T-helper 2 cell (primary cell): ENCODE data around the gene ZBED4.
A peak's percentile ranks its signal among the peaks of the same experiment; 100 is the strongest.

Source experiments
- DNase-seq, 5 experiments: peaks; one replicate each; pipeline versions ENCODE4 v3.0.0 to v3.0.0-alpha.2; 2012 to 2022

ZBED4 gene

GRCh38 chr22:49903322-49904039 is 49.8 kb downstream of the ZBED4 start:
- no peak for DNase-seq

GRCh38 chr22:49904040-49904369 is 50.4 kb downstream of the ZBED4 start:
- DNase-seq: no peak

GRCh38 chr22:49905465-49905864 is 51.8 kb downstream of the ZBED4 start:
- DNase-seq: no peak

- no peak for DNase-seq
These were observed 52.6 kb downstream of the ZBED4 start for GRCh38 chr22:49906071-49906798.

GRCh38 chr22:49906799-49907290 is 53.2 kb downstream of the ZBED4 start:
- DNase-seq: no peak

- DNase-seq: no peak
These were observed 54.2 kb downstream of the ZBED4 start for GRCh38 chr22:49907807-49908206.

- no peak for DNase-seq
These were observed 56.0 kb downstream of the ZBED4 start for GRCh38 chr22:49909476-49910205.

GRCh38 chr22:49910229-49911155 is 56.8 kb downstream of the ZBED4 start:
- no peak for DNase-seq

- DNase-seq: no peak
These were observed 58.4 kb downstream of the ZBED4 start for GRCh38 chr22:49911881-49912625.

- DNase-seq: no peak
These were observed 59.4 kb downstream of the ZBED4 start for GRCh38 chr22:49913026-49913425.

- DNase-seq: no peak
These were observed 59.8 kb downstream of the ZBED4 start for GRCh38 chr22:49913446-49913845.

GRCh38 chr22:49914256-49914655 is 60.6 kb downstream of the ZBED4 start:
- DNase-seq: no peak

GRCh38 chr22:49915610-49916009 is 62.0 kb downstream of the ZBED4 start:
- no peak for DNase-seq

GRCh38 chr22:49916831-49917230 is 63.2 kb downstream of the ZBED4 start:
- no peak for DNase-seq

- peak; percentile 91 to 97 (median 95) for DNase-seq
These were observed 64.6 kb downstream of the ZBED4 start, which contains the start of the genes ALG12 and CRELD2 for GRCh38 chr22:49917974-49918910. Gene ALG12 (minus strand): TSS chr22:49918438. CDS start chr22:49913765, 4,673 bp downstream. Gene CRELD2 (plus strand): TSS chr22:49918634. CDS start chr22:49918770, 136 bp downstream.

GRCh38 chr22:49918911-49919881 is 65.6 kb downstream of the ZBED4 start:
- no peak for DNase-seq

GRCh38 chr22:49920859-49921258 is 67.2 kb downstream of the ZBED4 start:
- no peak for DNase-seq

- no peak for DNase-seq
These were observed 68.0 kb downstream of the ZBED4 start for GRCh38 chr22:49921508-49922278.
